ENCODE results near the gene TEX22.

The TEX22 gene

GRCh38 chr14:105433161-105433605 lies 34.8 kb downstream of the TEX22 start:
- ChIA-PET CTCF (no interaction called here), POLR2A (no interaction called here)

GRCh38 chr14:105436402-105436801 lies 38.1 kb downstream of the TEX22 start:
- ChIA-PET POLR2A (no interaction called here), CTCF (no interaction called here)
- TF ChIP-seq SUZ12 (IDR thresholded peaks at IDR 0.05) (no peak), HDGF (IDR thresholded peaks at IDR 0.05; ENCODE audit: borderline replicate concordance) (no peak), LEF1 (IDR thresholded peaks at IDR 0.05; ENCODE audit: borderline replicate concordance) (no peak), FOXA1 (IDR thresholded peaks at IDR 0.05) (no peak), SP1 (IDR thresholded peaks at IDR 0.05) (no peak), CTBP1 (IDR thresholded peaks at IDR 0.05; ENCODE audit: borderline replicate concordance) (no peak), ELF4 (IDR thresholded peaks at IDR 0.05) (no peak), BHLHE40 (IDR thresholded peaks at IDR 0.05; ENCODE audit: borderline replicate concordance) (no peak)
- DNase-seq (ENCODE audit: extremely low spot score): no peak

More at GRCh38 chr14:105433161-105433605, 34.8 kb downstream of the TEX22 start:
- DNase-seq (ENCODE audit: extremely low spot score): no peak
- TF ChIP-seq NFRKB (IDR thresholded peaks at IDR 0.05): no peak
- no peak for TF ChIP-seq HDGF (IDR thresholded peaks at IDR 0.05; ENCODE audit: borderline replicate concordance)

GRCh38 chr14:105436891-105437722 lies 38.8 kb downstream of the TEX22 start:
- ChIA-PET CTCF (no interaction called here), POLR2A (no interaction called here)
- no peak for DNase-seq (ENCODE audit: extremely low spot score)
- no peak for TF ChIP-seq L3MBTL2 (conservative IDR thresholded peaks at IDR 0.05)
- TF ChIP-seq CTBP1 (IDR thresholded peaks at IDR 0.05; ENCODE audit: borderline replicate concordance): no peak
- TF ChIP-seq SP1 (IDR thresholded peaks at IDR 0.05): no peak
- TF ChIP-seq LEF1 (IDR thresholded peaks at IDR 0.05; ENCODE audit: borderline replicate concordance): no peak
- TF ChIP-seq HDGF (IDR thresholded peaks at IDR 0.05; ENCODE audit: borderline replicate concordance): no peak

- no peak for DNase-seq (ENCODE audit: extremely low spot score)
- ChIA-PET POLR2A (no interaction called here), CTCF (no interaction called here)
- TF ChIP-seq TARDBP (IDR thresholded peaks at IDR 0.05): no peak
These were observed 39.6 kb downstream of the TEX22 start for GRCh38 chr14:105437723-105438500.

GRCh38 chr14:105439179-105439578 lies 40.8 kb downstream of the TEX22 start:
- TF ChIP-seq TARDBP (IDR thresholded peaks at IDR 0.05) (no peak), ELF4 (IDR thresholded peaks at IDR 0.05) (no peak), ARNT (IDR thresholded peaks at IDR 0.05) (no peak), NFRKB (IDR thresholded peaks at IDR 0.05) (no peak)
- ChIA-PET POLR2A (no interaction called here), CTCF (no interaction called here)
- DNase-seq (ENCODE audit: extremely low spot score): no peak

GRCh38 chr14:105439710-105440553 lies 41.6 kb downstream of the TEX22 start:
- CTCF ChIA-PET: no interaction called here
- POLR2A ChIA-PET: no interaction called here
- no peak for DNase-seq (ENCODE audit: extremely low spot score)
- TF ChIP-seq FOXK2 (IDR thresholded peaks at IDR 0.05): no peak
- no peak for TF ChIP-seq FOXM1 (IDR thresholded peaks at IDR 0.05; ENCODE audit: borderline replicate concordance)

- no peak for DNase-seq (ENCODE audit: extremely low spot score)
- TF ChIP-seq CTBP1 (IDR thresholded peaks at IDR 0.05; ENCODE audit: borderline replicate concordance) (no peak), SP1 (IDR thresholded peaks at IDR 0.05) (no peak), NFRKB (IDR thresholded peaks at IDR 0.05) (no peak), FOXA1 (IDR thresholded peaks at IDR 0.05) (no peak), LEF1 (IDR thresholded peaks at IDR 0.05; ENCODE audit: borderline replicate concordance) (no peak), L3MBTL2 (conservative IDR thresholded peaks at IDR 0.05) (no peak), ELF4 (IDR thresholded peaks at IDR 0.05) (no peak), TARDBP (IDR thresholded peaks at IDR 0.05) (no peak), ARNT (IDR thresholded peaks at IDR 0.05) (no peak), FOXM1 (IDR thresholded peaks at IDR 0.05; ENCODE audit: borderline replicate concordance) (no peak), SUZ12 (IDR thresholded peaks at IDR 0.05) (no peak), BHLHE40 (IDR thresholded peaks at IDR 0.05; ENCODE audit: borderline replicate concordance) (no peak), HDGF (IDR thresholded peaks at IDR 0.05; ENCODE audit: borderline replicate concordance) (no peak), PKNOX1 (IDR thresholded peaks at IDR 0.05) (no peak), ZNF384 (IDR thresholded peaks at IDR 0.05) (no peak), FOXK2 (IDR thresholded peaks at IDR 0.05) (no peak)
- POLR2A ChIA-PET: no interaction called here
- CTCF ChIA-PET: no interaction called here
These were observed 42.2 kb downstream of the TEX22 start for GRCh38 chr14:105440554-105440900.

- ChIA-PET CTCF (no interaction called here), POLR2A (no interaction called here)
- TF ChIP-seq SP1 (IDR thresholded peaks at IDR 0.05): no peak
- TF ChIP-seq L3MBTL2 (conservative IDR thresholded peaks at IDR 0.05): no peak
- no peak for TF ChIP-seq FOXM1 (IDR thresholded peaks at IDR 0.05; ENCODE audit: borderline replicate concordance)
- TF ChIP-seq SUZ12 (IDR thresholded peaks at IDR 0.05): no peak
- DNase-seq (ENCODE audit: extremely low spot score): no peak
These were observed 42.7 kb downstream of the TEX22 start for GRCh38 chr14:105440992-105441391.
